OCI-LY1 (cell line): Measurements from ENCODE around the gene ERBB4.

Experiments
- EZH2 ChIP-seq: fragments of 200-600 bp; sonication (generic), shearing (Covaris generic); IDR thresholded peaks from 2 replicates; pipeline ENCODE4 v1.8.0; 2017; ENCODE audit warnings: borderline replicate concordance, mixed run types, mild to moderate bottlenecking, antibody characterized with exemption, low read length, moderate library complexity, mixed read lengths
- TF ChIP-seq, protein P1 (sequence below): fragments of 200-600 bp; sonication (generic), shearing (Covaris generic); IDR thresholded peaks from 2 replicates; pipeline ENCODE4 v1.5.1; 2017; ENCODE audit warnings: mild to moderate bottlenecking, antibody characterized with exemption, low read length, moderate library complexity, mixed read lengths

DNA sequence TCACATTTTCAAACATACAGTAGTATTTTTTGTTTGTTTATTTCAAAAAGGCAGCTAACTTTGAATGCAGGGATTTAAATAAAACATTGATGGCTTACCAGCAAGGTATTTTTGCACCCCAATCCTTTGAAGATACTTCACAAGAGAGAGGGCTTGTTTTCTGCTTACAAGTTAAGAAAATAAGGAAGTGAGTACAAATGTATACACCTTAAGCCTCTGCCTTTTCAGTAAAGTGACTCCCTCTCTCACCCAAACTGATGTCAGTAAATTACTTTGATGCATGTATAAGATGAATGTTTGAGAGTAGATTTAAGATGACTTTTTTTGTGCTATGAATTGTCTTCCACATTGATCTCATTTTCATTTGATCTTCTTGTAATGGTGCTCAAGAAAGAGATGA is 1162.2 kb downstream of the ERBB4 start:
- no peak for TF ChIP-seq EZH2
- TF ChIP-seq, protein P1, sequence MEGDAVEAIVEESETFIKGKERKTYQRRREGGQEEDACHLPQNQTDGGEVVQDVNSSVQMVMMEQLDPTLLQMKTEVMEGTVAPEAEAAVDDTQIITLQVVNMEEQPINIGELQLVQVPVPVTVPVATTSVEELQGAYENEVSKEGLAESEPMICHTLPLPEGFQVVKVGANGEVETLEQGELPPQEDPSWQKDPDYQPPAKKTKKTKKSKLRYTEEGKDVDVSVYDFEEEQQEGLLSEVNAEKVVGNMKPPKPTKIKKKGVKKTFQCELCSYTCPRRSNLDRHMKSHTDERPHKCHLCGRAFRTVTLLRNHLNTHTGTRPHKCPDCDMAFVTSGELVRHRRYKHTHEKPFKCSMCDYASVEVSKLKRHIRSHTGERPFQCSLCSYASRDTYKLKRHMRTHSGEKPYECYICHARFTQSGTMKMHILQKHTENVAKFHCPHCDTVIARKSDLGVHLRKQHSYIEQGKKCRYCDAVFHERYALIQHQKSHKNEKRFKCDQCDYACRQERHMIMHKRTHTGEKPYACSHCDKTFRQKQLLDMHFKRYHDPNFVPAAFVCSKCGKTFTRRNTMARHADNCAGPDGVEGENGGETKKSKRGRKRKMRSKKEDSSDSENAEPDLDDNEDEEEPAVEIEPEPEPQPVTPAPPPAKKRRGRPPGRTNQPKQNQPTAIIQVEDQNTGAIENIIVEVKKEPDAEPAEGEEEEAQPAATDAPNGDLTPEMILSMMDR = no peak
